Trophoblast cell (in vitro differentiated cells and primary cell): ENCODE measurements around the gene PRPF31.

Experiments used
- DNase-seq, 2 donors: peaks; one replicate each; pipeline ENCODE4 v3.0.0-alpha.2; 2016
- H2AFZ ChIP-seq: 2 replicates; pipeline ENCODE4 v1.6.1; 2013; ENCODE audit warnings: low read length, moderate library complexity, mild to moderate bottlenecking; ENCODE audit not compliant: insufficient read depth, poor library complexity
- H2AK5ac ChIP-seq: 2 replicates; pipeline ENCODE4 v1.6.1; 2013; ENCODE audit warnings: mild to moderate bottlenecking, low read length
- H2BK120ac ChIP-seq: 2 replicates; pipeline ENCODE4 v1.6.1; 2013; ENCODE audit warnings: low read length, mild to moderate bottlenecking, moderate library complexity; ENCODE audit not compliant: insufficient read depth, poor library complexity
- H2BK12ac ChIP-seq: 2 replicates; pipeline ENCODE4 v1.6.1; 2013; ENCODE audit warnings: mild to moderate bottlenecking, low read length, moderate library complexity
- H2BK5ac ChIP-seq: 2 replicates; pipeline ENCODE4 v1.6.1; 2013; ENCODE audit warnings: low read length, low read depth, moderate library complexity, mild to moderate bottlenecking; ENCODE audit not compliant: poor library complexity
- H3K14ac ChIP-seq: 2 replicates; pipeline ENCODE4 v1.6.1; 2013; ENCODE audit warnings: mild to moderate bottlenecking, low read length
- H3K18ac ChIP-seq: 2 replicates; pipeline ENCODE4 v1.6.1; 2013; ENCODE audit warnings: mild to moderate bottlenecking, low read length
- H3K23ac ChIP-seq: 2 replicates; pipeline ENCODE4 v1.6.1; 2013; ENCODE audit warnings: low read length
- H3K27ac ChIP-seq: 2 replicates; pipeline ENCODE4 v1.5.1; 2013; ENCODE audit warnings: low read depth, mild to moderate bottlenecking, inconsistent platforms, low read length, moderate library complexity
- H3K27me3 ChIP-seq: 2 replicates; pipeline ENCODE4 v1.6.1; 2013; ENCODE audit warnings: inconsistent platforms, mild to moderate bottlenecking, low read length, moderate library complexity; ENCODE audit not compliant: insufficient read depth
- H3K36me3 ChIP-seq, 2 experiments: 1 replicate in 1 of 2; 2 replicates in 1 of 2; pipeline ENCODE4 v1.6.1; 2013; ENCODE audit warnings: low read length in 2 of 2, mild to moderate bottlenecking in 2 of 2, moderate library complexity in 1 of 2; ENCODE audit not compliant: insufficient read depth in 2 of 2, control insufficient read depth in 1 of 2
- H3K4ac ChIP-seq: 2 replicates; pipeline ENCODE4 v1.6.1; 2013; ENCODE audit warnings: low read depth, mild to moderate bottlenecking, low read length, moderate library complexity
- H3K4me1 ChIP-seq, 2 experiments: 1 replicate in 1 of 2; 2 replicates in 1 of 2; pipeline ENCODE4 v1.6.1; 2013; ENCODE audit warnings: low read length in 2 of 2, mild to moderate bottlenecking in 2 of 2, moderate library complexity in 1 of 2; ENCODE audit not compliant: insufficient read depth in 2 of 2, control insufficient read depth in 1 of 2
- H3K4me2 ChIP-seq: 2 replicates; pipeline ENCODE4 v1.6.1; 2013; ENCODE audit warnings: inconsistent platforms, mild to moderate bottlenecking, low read length, moderate library complexity
- H3K4me3 ChIP-seq: 2 replicates; pipeline ENCODE4 v1.5.1; 2013; ENCODE audit warnings: mild to moderate bottlenecking, low read depth, low read length, inconsistent platforms
- H3K79me1 ChIP-seq: one replicate; pipeline ENCODE4 v1.6.1; 2013; ENCODE audit warnings: low read length
- H3K79me2 ChIP-seq: 2 replicates; pipeline ENCODE4 v1.6.1; 2013; ENCODE audit warnings: low read length, mild to moderate bottlenecking; ENCODE audit not compliant: control insufficient read depth, insufficient read depth, poor library complexity
- H3K9ac ChIP-seq: 2 replicates; pipeline ENCODE4 v1.6.1; 2013; ENCODE audit warnings: mild to moderate bottlenecking, low read length
- H3K9me3 ChIP-seq: 2 replicates; pipeline ENCODE4 v1.6.1; 2013; ENCODE audit warnings: low read depth, mild to moderate bottlenecking, control low read depth, inconsistent platforms, low read length; ENCODE audit not compliant: insufficient read depth
- H4K12ac ChIP-seq: 2 replicates; pipeline ENCODE4 v1.6.1; 2013; ENCODE audit warnings: low read depth, mild to moderate bottlenecking, low read length, moderate library complexity
- H4K8ac ChIP-seq: 2 replicates; pipeline ENCODE4 v1.6.1; 2013; ENCODE audit warnings: low read depth, mild to moderate bottlenecking, low read length, moderate library complexity
- H4K91ac ChIP-seq: one replicate; pipeline ENCODE4 v1.6.1; 2013; ENCODE audit warnings: low read depth, mild to moderate bottlenecking, low read length, moderate library complexity
- WGBS: extraction: QIAGEN DNeasy Blood & Tissue Kit; methylation state at CpG from one replicate; pipeline ENCODE4 v1.1.7; 2013; ENCODE audit warnings: missing lambda C conversion rate; ENCODE audit not compliant: insufficient read length, insufficient coverage; ENCODE audit errors: extremely low coverage; 5-methylcytosine and 5-hydroxymethylcytosine counted together

The PRPF31 gene

GRCh38 chr19:54152267-54152666 is 36.7 kb downstream of the PRPF31 start:
- peaks cover 1% of the 10 kb centered on the region for H3K9me3 ChIP-seq
- no peak overlapping the region for H3K9ac ChIP-seq
- no peaks in the 10 kb centered on the region for H3K79me1 ChIP-seq
- H3K27me3 ChIP-seq = no peaks in the 10 kb centered on the region
- no peak overlapping the region for H3K4ac ChIP-seq
- no peak overlapping the region for H3K14ac ChIP-seq
- H2BK5ac ChIP-seq = no peak overlapping the region
- no peak overlapping the region for H4K91ac ChIP-seq
- no peak for DNase-seq
- peaks cover 91 to 95% of the 10 kb centered on the region in 2 experiments for H3K36me3 ChIP-seq
- no peak overlapping the region for H3K27ac ChIP-seq
- H2BK120ac ChIP-seq = no peak overlapping the region
- H2AK5ac ChIP-seq = no peak overlapping the region
- no peak overlapping the region for H4K8ac ChIP-seq
- no peak overlapping the region for H3K23ac ChIP-seq
- no CpG with 5 or more reads among the region's 12 CpGs for WGBS
- H3K79me2 ChIP-seq = no peaks in the 10 kb centered on the region
- no peak overlapping the region for H4K12ac ChIP-seq
- no peak overlapping the region for H3K18ac ChIP-seq
- H2BK12ac ChIP-seq = no peak overlapping the region
- H3K4me2 ChIP-seq = no peak overlapping the region
- peaks cover 0 to 2% of the 10 kb centered on the region in 2 experiments for H3K4me1 ChIP-seq
- no peak overlapping the region for H3K4me3 ChIP-seq
- H2AFZ ChIP-seq = no peak overlapping the region

GRCh38 chr19:54152878-54153524 is 37.4 kb downstream of the PRPF31 start:
- no peak overlapping the region for H2BK5ac ChIP-seq
- H3K4me2 ChIP-seq = no peak overlapping the region
- H3K27me3 ChIP-seq = no peaks in the 10 kb centered on the region
- no peak overlapping the region for H3K14ac ChIP-seq
- H2AK5ac ChIP-seq = no peak overlapping the region
- H3K9me3 ChIP-seq = peaks cover 1% of the 10 kb centered on the region
- no peak overlapping the region for H3K27ac ChIP-seq
- H4K12ac ChIP-seq = no peak overlapping the region
- H3K18ac ChIP-seq = no peak overlapping the region
- H2BK12ac ChIP-seq = no peak overlapping the region
- no peak overlapping the region for H4K91ac ChIP-seq
- peaks cover 86 to 94% of the 10 kb centered on the region in 2 experiments for H3K36me3 ChIP-seq
- no peak overlapping the region for H3K4me3 ChIP-seq
- no peak overlapping the region for H3K23ac ChIP-seq
- no peak overlapping the region for H4K8ac ChIP-seq
- whole genome bisulfite sequencing = no CpG with 5 or more reads among the region's 25 CpGs
- no peaks in the 10 kb centered on the region for H3K79me2 ChIP-seq
- DNase-seq = no peak
- H3K9ac ChIP-seq = no peak overlapping the region
- no peak overlapping the region for H3K4ac ChIP-seq
- H3K4me1 ChIP-seq = peaks cover 0 to 2% of the 10 kb centered on the region in 2 experiments
- no peaks in the 10 kb centered on the region for H3K79me1 ChIP-seq
- H2BK120ac ChIP-seq = no peak overlapping the region
- H2AFZ ChIP-seq = no peak overlapping the region

- H3K4ac ChIP-seq = no peak overlapping the region
- no peaks in the 10 kb centered on the region for H3K27me3 ChIP-seq
- no peak overlapping the region for H3K23ac ChIP-seq
- no peak for DNase-seq
- H3K14ac ChIP-seq = no peak overlapping the region
- peaks cover 81 to 85% of the 10 kb centered on the region in 2 experiments for H3K36me3 ChIP-seq
- no peak overlapping the region for H3K4me2 ChIP-seq
- no peak overlapping the region for H4K8ac ChIP-seq
- WGBS = no CpG with 5 or more reads among the region's 10 CpGs
- no peak overlapping the region for H3K9ac ChIP-seq
- H3K18ac ChIP-seq = no peak overlapping the region
- peaks cover 1% of the 10 kb centered on the region for H3K9me3 ChIP-seq
- no peak overlapping the region for H2AK5ac ChIP-seq
- H3K27ac ChIP-seq = no peak overlapping the region
- H3K79me2 ChIP-seq = no peaks in the 10 kb centered on the region
- H2BK120ac ChIP-seq = no peak overlapping the region
- no peak overlapping the region for H4K91ac ChIP-seq
- H4K12ac ChIP-seq = no peak overlapping the region
- H2AFZ ChIP-seq = no peak overlapping the region
- H2BK5ac ChIP-seq = no peak overlapping the region
- H3K4me3 ChIP-seq = no peak overlapping the region
- no peak overlapping the region for H2BK12ac ChIP-seq
- H3K79me1 ChIP-seq = no peaks in the 10 kb centered on the region
- H3K4me1 ChIP-seq = peaks cover 0 to 8% of the 10 kb centered on the region in 2 experiments
Observed at GRCh38 chr19:54153731-54154326, 38.3 kb downstream of the PRPF31 start.

- DNase-seq = no peak
- H4K91ac ChIP-seq = no peak overlapping the region
- H3K27me3 ChIP-seq = no peaks in the 10 kb centered on the region
- no peak overlapping the region for H3K4me2 ChIP-seq
- WGBS = no CpG with 5 or more reads among the region's 18 CpGs
- no peak overlapping the region for H3K27ac ChIP-seq
- H4K8ac ChIP-seq = no peak overlapping the region
- H3K9me3 ChIP-seq = peaks cover 1% of the 10 kb centered on the region
- no peak overlapping the region for H3K4ac ChIP-seq
- no peak overlapping the region for H2BK12ac ChIP-seq
- no peak overlapping the region for H2BK120ac ChIP-seq
- H3K18ac ChIP-seq = no peak overlapping the region
- no peak overlapping the region for H3K23ac ChIP-seq
- H2AK5ac ChIP-seq = no peak overlapping the region
- H3K4me3 ChIP-seq = no peak overlapping the region
- peaks cover 2% of the 10 kb centered on the region for H3K79me2 ChIP-seq
- peaks cover 71 to 76% of the 10 kb centered on the region in 2 experiments for H3K36me3 ChIP-seq
- no peak overlapping the region for H2BK5ac ChIP-seq
- no peak overlapping the region for H4K12ac ChIP-seq
- H3K9ac ChIP-seq = no peak overlapping the region
- H3K14ac ChIP-seq = no peak overlapping the region
- no peak overlapping the region for H2AFZ ChIP-seq
- H3K79me1 ChIP-seq = peaks cover 2% of the 10 kb centered on the region
- H3K4me1 ChIP-seq = peaks cover 0 to 10% of the 10 kb centered on the region in 2 experiments
Observed at GRCh38 chr19:54154603-54155345, 39.2 kb downstream of the PRPF31 start.
